CD14-positive monocyte (primary cell): ENCODE measurements around the gene ERICH4. TPM values are rescaled to one million over a fixed set of nuclear protein-coding genes. Genes with fewer than 3 reads are reported as not detected.
A peak's percentile ranks its signal among the peaks of the same experiment; 100 is the strongest.

ENCODE experiments used
- DNase-seq, 3 donors: peaks; one replicate each; pipeline ENCODE4 v3.0.0-alpha.2; 2011 to 2022
- H2AFZ ChIP-seq: 2 replicates; pipeline ENCODE4 v1.6.0; 2012; ENCODE audit warnings: mild to moderate bottlenecking, low read depth, low read length, inconsistent platforms; ENCODE audit not compliant: insufficient read depth, poor library complexity, severe bottlenecking
- H3K27ac ChIP-seq, 2 donors: 1 replicate in 1 of 2; 2 replicates in 1 of 2; pipeline ENCODE4 v1.5.1; 2012 to 2013; ENCODE audit warnings: low read length in 2 of 2, control low read depth in 1 of 2, inconsistent platforms in 1 of 2, low read depth in 1 of 2, mild to moderate bottlenecking in 1 of 2
- H3K27me3 ChIP-seq, 2 donors: one replicate each; pipeline versions ENCODE4 v1.6.0 to v1.6.1; 2011 to 2013; ENCODE audit warnings: low read length in 2 of 2; ENCODE audit not compliant: control insufficient read depth in 2 of 2, insufficient read depth in 2 of 2
- H3K36me3 ChIP-seq, 2 donors: replicated peaks in 1 of 2; 1 replicate in 1 of 2; 2 replicates in 1 of 2; pipeline versions ENCODE4 v1.5.1 to v1.6.1; 2012 to 2013; ENCODE audit warnings: low read length in 2 of 2, control low read depth in 1 of 2, inconsistent platforms in 1 of 2, mild to moderate bottlenecking in 1 of 2; ENCODE audit not compliant: insufficient read depth in 2 of 2, control insufficient read depth in 1 of 2
- H3K4me1 ChIP-seq, 2 donors: 1 replicate in 1 of 2; 2 replicates in 1 of 2; pipeline versions ENCODE4 v1.5.1 to v1.6.1; 2012 to 2013; ENCODE audit warnings: low read length in 2 of 2, control low read depth in 1 of 2, inconsistent platforms in 1 of 2, mild to moderate bottlenecking in 1 of 2, moderate library complexity in 1 of 2; ENCODE audit not compliant: insufficient read depth in 2 of 2, control insufficient read depth in 1 of 2
- H3K4me2 ChIP-seq: replicated peaks from 2 replicates; pipeline ENCODE3; 2012; ENCODE audit warnings: low read length, moderate library complexity, mild to moderate bottlenecking; ENCODE audit not compliant: poor library complexity, severe bottlenecking; ENCODE audit errors: extremely low read depth
- H3K4me3 ChIP-seq, 3 experiments: fragments of 200-600 bp in 1 of 3; sonication (generic) in 1 of 3; replicated peaks in 1 of 3; 1 replicate in 2 of 3; 2 replicates in 1 of 3; pipeline ENCODE4 v1.5.1; 2011 to 2013; ENCODE audit warnings: low read length in 3 of 3, mild to moderate bottlenecking in 3 of 3, control low read depth in 2 of 3, low read depth in 2 of 3, inconsistent platforms in 1 of 3, moderate library complexity in 1 of 3
- H3K79me2 ChIP-seq: 2 replicates; pipeline ENCODE4 v1.6.0; 2012; ENCODE audit warnings: mild to moderate bottlenecking, control low read depth, inconsistent platforms, low read length, moderate library complexity; ENCODE audit not compliant: insufficient read depth
- H3K9ac ChIP-seq: 2 replicates; pipeline ENCODE4 v1.6.0; 2017; ENCODE audit warnings: low read length, mild to moderate bottlenecking; ENCODE audit not compliant: insufficient read depth, poor library complexity, severe bottlenecking
- H3K9me3 ChIP-seq, 2 donors: replicated peaks in 1 of 2; 1 replicate in 1 of 2; 2 replicates in 1 of 2; pipeline versions ENCODE4 v1.5.1 to v1.6.1; 2012 to 2013; ENCODE audit warnings: low read length in 2 of 2, control low read depth in 1 of 2; ENCODE audit not compliant: control insufficient read depth in 1 of 2, insufficient read depth in 1 of 2
- H4K20me1 ChIP-seq: 2 replicates; pipeline ENCODE4 v1.6.0; 2012; ENCODE audit warnings: mild to moderate bottlenecking, low read length, control low read depth, moderate library complexity; ENCODE audit not compliant: insufficient read depth
- H3K27ac Mint-ChIP-seq, 7 donors: one replicate each; pipeline ENCODE4 v1.8.0; 2020; ENCODE audit warnings: mild to moderate bottlenecking in 7 of 7, mixed read lengths in 7 of 7, moderate library complexity in 6 of 7, inconsistent platforms in 2 of 7
- H3K27me3 Mint-ChIP-seq, 3 donors: one replicate each; pipeline ENCODE4 v1.8.0; 2021 to 2022; ENCODE audit warnings: low read depth in 3 of 3, mild to moderate bottlenecking in 3 of 3, mixed read lengths in 3 of 3, moderate library complexity in 3 of 3, inconsistent platforms in 1 of 3
- H3K36me3 Mint-ChIP-seq, 2 donors: one replicate each; pipeline ENCODE4 v1.8.0; 2020; ENCODE audit warnings: mixed read lengths in 2 of 2, inconsistent platforms in 1 of 2, mild to moderate bottlenecking in 1 of 2
- H3K4me1 Mint-ChIP-seq: one replicate; pipeline ENCODE4 v1.8.0; 2020; ENCODE audit warnings: mild to moderate bottlenecking, mixed read lengths
- H3K4me3 Mint-ChIP-seq, 2 donors: one replicate each; pipeline ENCODE4 v1.8.0; 2020; ENCODE audit warnings: mild to moderate bottlenecking in 2 of 2, mixed read lengths in 2 of 2, moderate library complexity in 1 of 2
- H3K9me3 Mint-ChIP-seq, 7 donors: one replicate each; pipeline ENCODE4 v1.8.0; 2020 to 2022; ENCODE audit warnings: mixed read lengths in 7 of 7, mild to moderate bottlenecking in 6 of 7, moderate library complexity in 6 of 7, inconsistent platforms in 2 of 7
- whole genome bisulfite sequencing: methylation state at CpG from one replicate; pipeline ENCODE4 v1.1.5; 2013; ENCODE audit warnings: missing lambda C conversion rate; ENCODE audit not compliant: insufficient coverage; 5-methylcytosine and 5-hydroxymethylcytosine counted together
- intact Hi-C, 2 donors: fragments of 100-400 bp; cut with micrococcal nuclease; formaldehyde crosslinking; loops; one replicate each; pipeline versions ENCODE4 v1.15.0 to v1.15.1; 2023
- polyA plus RNA-seq, 3 donors: library from polyadenylated mRNA; depleted of rRNA in 1 of 3; unstranded in 2 of 3; stranded (reverse) in 1 of 3; fragments of 300-500 nt in 2 of 3; fragments of >200 nt in 1 of 3; fragmentation: Illumina TruSeq in 2 of 3; gene quantifications; 1 replicate in 2 of 3; 2 replicates in 1 of 3; pipeline ENCODE4 v1.2.3, GENCODE V29; 2012 to 2021
- TF ChIP-seq, protein P1 (sequence below): fragments of 200-600 bp; IDR thresholded peaks from one replicate; pipeline ENCODE4 v1.8.0; 2022; ENCODE audit warnings: antibody characterized with exemption, mild to moderate bottlenecking

ERICH4 gene
- polyA plus RNA-seq, 3 donors: 0.09 TPM; not detected in 2

DNA sequence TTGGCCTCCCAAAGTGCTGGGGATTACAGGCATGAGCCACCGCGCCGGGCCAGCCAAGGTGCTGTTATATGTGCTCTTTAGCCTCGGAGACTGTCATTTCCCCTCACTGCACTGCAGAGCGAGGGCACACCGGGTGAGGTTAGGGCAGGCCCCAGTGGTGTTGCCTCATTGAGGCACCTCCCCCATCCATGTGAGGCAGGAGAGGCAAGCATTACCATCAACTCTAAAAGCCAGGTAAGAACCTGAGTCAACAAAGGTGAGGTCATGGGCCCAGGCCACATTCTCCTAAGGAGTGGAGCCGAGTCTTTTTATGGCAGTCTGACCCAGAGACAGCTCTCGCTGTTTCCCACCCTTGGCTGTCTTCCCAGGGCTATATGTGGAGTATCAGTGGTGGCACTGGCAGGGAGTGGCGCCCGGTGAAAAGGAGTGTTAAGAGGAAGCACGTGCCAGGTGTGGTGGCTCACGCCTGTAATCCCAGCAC lies 26.7 kb upstream of the ERICH4 start:
- Histone ChIP-seq H3K79me2 (peaks cover under 1% of the 10 kb centered on the region), H3K4me2 (no peak overlapping the region), H3K4me1 (peaks cover 39 to 70% of the 10 kb centered on the region in 2 donors), H4K20me1 (no peaks in the 10 kb centered on the region), H3K4me3 (no peak overlapping the region), H3K36me3 (peaks cover 57 to 73% of the 10 kb centered on the region in 2 donors), H3K27me3 (no peaks in the 10 kb centered on the region), H3K27ac (no peak overlapping the region), H3K9me3 (no peaks in the 10 kb centered on the region), H2AFZ (no peak overlapping the region), H3K9ac (no peak overlapping the region)
- TF ChIP-seq, protein P1, sequence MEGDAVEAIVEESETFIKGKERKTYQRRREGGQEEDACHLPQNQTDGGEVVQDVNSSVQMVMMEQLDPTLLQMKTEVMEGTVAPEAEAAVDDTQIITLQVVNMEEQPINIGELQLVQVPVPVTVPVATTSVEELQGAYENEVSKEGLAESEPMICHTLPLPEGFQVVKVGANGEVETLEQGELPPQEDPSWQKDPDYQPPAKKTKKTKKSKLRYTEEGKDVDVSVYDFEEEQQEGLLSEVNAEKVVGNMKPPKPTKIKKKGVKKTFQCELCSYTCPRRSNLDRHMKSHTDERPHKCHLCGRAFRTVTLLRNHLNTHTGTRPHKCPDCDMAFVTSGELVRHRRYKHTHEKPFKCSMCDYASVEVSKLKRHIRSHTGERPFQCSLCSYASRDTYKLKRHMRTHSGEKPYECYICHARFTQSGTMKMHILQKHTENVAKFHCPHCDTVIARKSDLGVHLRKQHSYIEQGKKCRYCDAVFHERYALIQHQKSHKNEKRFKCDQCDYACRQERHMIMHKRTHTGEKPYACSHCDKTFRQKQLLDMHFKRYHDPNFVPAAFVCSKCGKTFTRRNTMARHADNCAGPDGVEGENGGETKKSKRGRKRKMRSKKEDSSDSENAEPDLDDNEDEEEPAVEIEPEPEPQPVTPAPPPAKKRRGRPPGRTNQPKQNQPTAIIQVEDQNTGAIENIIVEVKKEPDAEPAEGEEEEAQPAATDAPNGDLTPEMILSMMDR: no peak
- H3K9me3 Mint-ChIP-seq: peaks cover 0 to 5% (median 0%) of the 10 kb centered on the region in 7 donors
- no peak for DNase-seq
- H3K4me3 Mint-ChIP-seq: no peak overlapping the region
- 54% methylated on average over 5 of the region's 12 CpGs for WGBS
- peaks cover 61% of the 10 kb centered on the region for H3K4me1 Mint-ChIP-seq
- intact Hi-C loops: no loop called here
- peak overlapping the region in 2 of 7 donors; percentile 26 to 50 for H3K27ac Mint-ChIP-seq
- H3K27me3 Mint-ChIP-seq: no peaks in the 10 kb centered on the region
- peaks cover 65 to 88% of the 10 kb centered on the region in 2 donors for H3K36me3 Mint-ChIP-seq

DNA sequence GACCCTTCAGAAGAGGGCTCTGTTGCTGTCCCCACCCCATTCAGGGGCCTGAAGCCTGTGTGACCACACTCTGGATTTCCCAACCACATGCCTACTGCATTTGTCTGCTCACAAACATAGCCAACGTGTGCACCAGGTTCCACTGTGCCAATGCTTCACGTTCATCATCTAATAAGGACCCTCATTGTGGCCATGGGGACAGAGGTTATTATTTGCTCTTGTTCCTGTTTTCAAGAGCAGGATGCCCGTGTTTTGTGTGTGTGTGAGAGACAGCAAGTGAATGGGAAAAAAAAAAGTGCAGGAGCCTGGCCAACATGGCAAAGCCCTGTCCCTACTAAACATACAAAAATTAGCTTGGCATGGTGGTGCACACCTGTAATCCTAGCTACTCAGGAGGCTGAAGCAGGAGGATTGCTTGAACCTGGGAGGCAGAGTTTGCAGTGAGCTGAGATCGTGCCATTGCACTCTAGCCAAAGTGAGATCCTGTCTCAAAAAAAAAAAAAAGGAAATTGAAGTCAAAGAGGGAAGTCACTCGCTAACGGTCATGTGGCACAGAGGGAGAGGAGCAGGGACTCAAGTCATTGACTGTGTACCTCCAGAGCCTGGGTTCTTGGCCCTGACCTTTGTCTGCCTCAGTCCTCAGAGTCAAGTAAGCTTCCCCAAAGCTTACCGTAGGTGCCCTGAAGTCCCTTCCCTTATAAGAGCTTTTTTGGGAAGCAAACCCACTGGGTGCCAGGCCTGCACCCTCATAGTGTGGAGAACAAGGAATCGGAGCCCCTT lies 22.7 kb upstream of the ERICH4 start:
- Histone ChIP-seq H3K4me2 (peak overlapping the region; percentile 56), H3K36me3 (peaks cover 60 to 70% of the 10 kb centered on the region in 2 donors), H3K27ac (peak overlapping the region; percentile 86 to 96), H3K4me3 (peak overlapping the region in 1 of 3 experiments; percentile 29), H2AFZ (no peak overlapping the region), H3K79me2 (peaks cover 36% of the 10 kb centered on the region), H3K27me3 (no peaks in the 10 kb centered on the region), H3K9me3 (no peaks in the 10 kb centered on the region), H3K9ac (peak overlapping the region; percentile 41), H4K20me1 (peaks cover 19% of the 10 kb centered on the region), H3K4me1 (peaks cover 62 to 78% of the 10 kb centered on the region in 2 donors)
- Mint-ChIP-seq H3K27me3 (peaks cover 0 to 1% (median 0%) of the 10 kb centered on the region in 3 donors), H3K4me1 (peaks cover 68% of the 10 kb centered on the region), H3K36me3 (peaks cover 59 to 91% of the 10 kb centered on the region in 2 donors), H3K4me3 (peak overlapping the region in 1 of 2 donors; percentile 69), H3K9me3 (peaks cover 0 to 5% (median 0%) of the 10 kb centered on the region in 7 donors), H3K27ac (peak overlapping the region; percentile 87 to 97 (median 96))
- DNase-seq: peak; percentile 81 to 88 (median 87)
- TF ChIP-seq, protein P1: no peak
- WGBS: 3% methylated on average over 6 of the region's 8 CpGs
- intact Hi-C loops: loop anchor here in 1 of 2 donors (10.0 kb wide), 1 partner anchor 45 kb away; the partner anchor contains the start of gene TMEM91
